MG63 (cell line): ENCODE measurements around the gene RNF44. TPM values are rescaled to one million over a fixed set of nuclear protein-coding genes. Genes with fewer than 3 reads are reported as not detected.
"Not testable (repeated sequence)": the region's sequence is repeated elsewhere in the genome, so short reads cannot be mapped to it uniquely, and the experiment has no call there.

ENCODE experiments used
- DNase-seq: peaks from one replicate; pipeline ENCODE4 v3.0.0-alpha.2; 2020
- H3K27me3 ChIP-seq: fragments of 250-450 bp; sonication (Bioruptor Pico); 2 replicates; pipeline ENCODE4 v1.5.1; 2020; ENCODE audit warnings: mild to moderate bottlenecking, moderate library complexity
- H3K36me3 ChIP-seq: fragments of 250-450 bp; sonication (Bioruptor Pico); 2 replicates; pipeline ENCODE4 v1.5.1; 2020; ENCODE audit warnings: mild to moderate bottlenecking, moderate library complexity
- H3K4me3 ChIP-seq: fragments of 250-450 bp; sonication (Bioruptor Pico); 2 replicates; pipeline ENCODE4 v1.5.1; 2020; ENCODE audit warnings: mild to moderate bottlenecking, moderate library complexity
- H3K9me3 ChIP-seq: fragments of 250-450 bp; sonication (Bioruptor Pico); 2 replicates; pipeline ENCODE4 v1.5.1; 2020; ENCODE audit warnings: mild to moderate bottlenecking, moderate library complexity
- total RNA-seq: library from RNA; depleted of rRNA; stranded (reverse); fragments of >200 nt; shearing (Covaris generic); gene quantifications from 2 replicates; pipeline ENCODE4 v1.2.3, GENCODE V29; 2014; ENCODE audit warnings: low replicate concordance

Gene RNF44
- total RNA-seq, 1 experiment from 2014 or later, result 4.4 TPM

- H3K9me3 ChIP-seq, result peaks cover 4% of the 10 kb centered on the region
- DNase-seq, result no peak
- no peak overlapping the region for H3K4me3 ChIP-seq
- H3K36me3 ChIP-seq, result no peaks in the 10 kb centered on the region
- H3K27me3 ChIP-seq, result no peaks in the 10 kb centered on the region
Observed at GRCh38 chr5:176560364-176560763, 23.2 kb upstream of the RNF44 start.

GRCh38 chr5:176559683-176560082, 22.5 kb upstream of the RNF44 start:
- Histone ChIP-seq H3K27me3 (no peaks in the 10 kb centered on the region), H3K4me3 (no peak overlapping the region), H3K36me3 (no peaks in the 10 kb centered on the region), H3K9me3 (peaks cover 4% of the 10 kb centered on the region)
- DNase-seq, result no peak

- Histone ChIP-seq H3K4me3 (no peak overlapping the region), H3K9me3 (peaks cover 4% of the 10 kb centered on the region), H3K27me3 (no peaks in the 10 kb centered on the region), H3K36me3 (no peaks in the 10 kb centered on the region)
- no peak for DNase-seq
Observed at GRCh38 chr5:176557846-176558245, 20.6 kb upstream of the RNF44 start.

- no peak for DNase-seq
- no peaks in the 10 kb centered on the region for H3K36me3 ChIP-seq
- no peak overlapping the region for H3K4me3 ChIP-seq
- no peaks in the 10 kb centered on the region for H3K9me3 ChIP-seq
- peaks cover 2% of the 10 kb centered on the region for H3K27me3 ChIP-seq
Observed at GRCh38 chr5:176553260-176554085, 16.3 kb upstream of the RNF44 start.

GRCh38 chr5:176552332-176552869, 15.2 kb upstream of the RNF44 start:
- H3K36me3 ChIP-seq, result no peaks in the 10 kb centered on the region
- H3K27me3 ChIP-seq, result peaks cover 2% of the 10 kb centered on the region
- DNase-seq, result no peak
- no peak overlapping the region for H3K4me3 ChIP-seq
- no peaks in the 10 kb centered on the region for H3K9me3 ChIP-seq

GRCh38 chr5:176550937-176551336, 13.7 kb upstream of the RNF44 start:
- H3K27me3 ChIP-seq, H3K36me3 ChIP-seq, DNase-seq, H3K9me3 ChIP-seq, H3K4me3 ChIP-seq: not testable (repeated sequence)

GRCh38 chr5:176550275-176550831, 13.2 kb upstream of the RNF44 start:
- no peaks in the 10 kb centered on the region for H3K9me3 ChIP-seq
- no peak for DNase-seq
- no peak overlapping the region for H3K4me3 ChIP-seq
- no peaks in the 10 kb centered on the region for H3K36me3 ChIP-seq
- H3K27me3 ChIP-seq, result peaks cover 2% of the 10 kb centered on the region

- Histone ChIP-seq H3K36me3 (no peaks in the 10 kb centered on the region), H3K27me3 (peaks cover 2% of the 10 kb centered on the region), H3K4me3 (no peak overlapping the region), H3K9me3 (no peaks in the 10 kb centered on the region)
- no peak for DNase-seq
Observed at GRCh38 chr5:176549871-176550270, 12.7 kb upstream of the RNF44 start.

- Histone ChIP-seq H3K9me3 (no peaks in the 10 kb centered on the region), H3K27me3 (peaks cover 2% of the 10 kb centered on the region), H3K36me3 (no peaks in the 10 kb centered on the region), H3K4me3 (no peak within 1 kb of the TSS)
- DNase-seq, result no peak
Observed at GRCh38 chr5:176548967-176549444, 11.8 kb upstream of the RNF44 start, which contains the start of gene CDHR2. TSS of gene CDHR2 (plus strand) at chr5:176549342. CDS start at chr5:176565353, 16,011 bp downstream.

GRCh38 chr5:176547802-176548201, 10.6 kb upstream of the RNF44 start:
- Histone ChIP-seq H3K36me3 (no peaks in the 10 kb centered on the region), H3K27me3 (peaks cover 2% of the 10 kb centered on the region), H3K9me3 (no peaks in the 10 kb centered on the region), H3K4me3 (no peak overlapping the region)
- no peak for DNase-seq

- no peaks in the 10 kb centered on the region for H3K36me3 ChIP-seq
- DNase-seq, result no peak
- no peak overlapping the region for H3K4me3 ChIP-seq
- no peaks in the 10 kb centered on the region for H3K27me3 ChIP-seq
- no peaks in the 10 kb centered on the region for H3K9me3 ChIP-seq
Observed at GRCh38 chr5:176545737-176546509, 8.7 kb upstream of the RNF44 start.

GRCh38 chr5:176545388-176545736, 8.2 kb upstream of the RNF44 start:
- H3K4me3 ChIP-seq, result no peak overlapping the region
- H3K27me3 ChIP-seq, result no peaks in the 10 kb centered on the region
- H3K36me3 ChIP-seq, result no peaks in the 10 kb centered on the region
- H3K9me3 ChIP-seq, result no peaks in the 10 kb centered on the region
- DNase-seq, result no peak

- Histone ChIP-seq H3K4me3 (peak overlapping the region; percentile 58), H3K36me3 (no peaks in the 10 kb centered on the region), H3K27me3 (no peaks in the 10 kb centered on the region), H3K9me3 (no peaks in the 10 kb centered on the region)
- peak; percentile 85 for DNase-seq
Observed at GRCh38 chr5:176543428-176544182, 6.4 kb upstream of the RNF44 start.

- no peaks in the 10 kb centered on the region for H3K9me3 ChIP-seq
- no peaks in the 10 kb centered on the region for H3K27me3 ChIP-seq
- no peaks in the 10 kb centered on the region for H3K36me3 ChIP-seq
- DNase-seq, result peak; percentile 44
- H3K4me3 ChIP-seq, result peak overlapping the region; percentile 58
Observed at GRCh38 chr5:176542596-176543427, 5.6 kb upstream of the RNF44 start.

- DNase-seq, result no peak
- Histone ChIP-seq H3K4me3 (peak overlapping the region; percentile 57), H3K27me3 (no peaks in the 10 kb centered on the region)
Observed at GRCh38 chr5:176542135-176542595, 5.0 kb upstream of the RNF44 start.

More at GRCh38 chr5:176542135-176542595, 5.0 kb upstream of the RNF44 start:
- Histone ChIP-seq H3K9me3 (no peaks in the 10 kb centered on the region), H3K36me3 (no peaks in the 10 kb centered on the region)
